ENCODE results near the gene CNOT4.

Gene CNOT4

GRCh38 chr7:135403302-135403701 is 106.6 kb downstream of the CNOT4 start:
- H3K27ac ChIP-seq = no peak overlapping the region
- no peak for TF ChIP-seq ZFX (IDR thresholded peaks at IDR 0.05)
- no peak for TF ChIP-seq CTCF (conservative IDR thresholded peaks at IDR 0.05)

- H3K27ac ChIP-seq = no peak overlapping the region
- TF ChIP-seq CTCF (conservative IDR thresholded peaks at IDR 0.05) (no peak), ZFX (IDR thresholded peaks at IDR 0.05) (no peak)
These were observed 112.2 kb downstream of the CNOT4 start for GRCh38 chr7:135397689-135398088.

- H3K27ac ChIP-seq = no peak overlapping the region
- TF ChIP-seq ZFX (IDR thresholded peaks at IDR 0.05) (no peak), CTCF (conservative IDR thresholded peaks at IDR 0.05) (no peak)
These were observed 117.2 kb downstream of the CNOT4 start for GRCh38 chr7:135392701-135393100.

GRCh38 chr7:135391514-135391913 is 118.4 kb downstream of the CNOT4 start:
- no peak for TF ChIP-seq CTCF (conservative IDR thresholded peaks at IDR 0.05)
- TF ChIP-seq ZFX (IDR thresholded peaks at IDR 0.05) = no peak
- H3K27ac ChIP-seq = no peak overlapping the region

- TF ChIP-seq CTCF (conservative IDR thresholded peaks at IDR 0.05) (no peak), ZFX (IDR thresholded peaks at IDR 0.05) (no peak)
- H3K27ac ChIP-seq = no peak overlapping the region
These were observed 119.1 kb downstream of the CNOT4 start for GRCh38 chr7:135390829-135391228.

GRCh38 chr7:135389971-135390370 is 119.9 kb downstream of the CNOT4 start:
- H3K27ac ChIP-seq = no peak overlapping the region
- TF ChIP-seq ZFX (IDR thresholded peaks at IDR 0.05) = no peak
- TF ChIP-seq CTCF (conservative IDR thresholded peaks at IDR 0.05) = no peak

GRCh38 chr7:135388616-135389015 is 121.3 kb downstream of the CNOT4 start:
- TF ChIP-seq CTCF (conservative IDR thresholded peaks at IDR 0.05) (no peak), ZFX (IDR thresholded peaks at IDR 0.05) (no peak)
- no peak overlapping the region for H3K27ac ChIP-seq
